GM18870 (cell line): ENCODE data around the gene ROR2.

Experiments used
- ATAC-seq: cut with Tn5 transposase; IDR thresholded peaks from one replicate; pipeline ENCODE4 v1.9.1; 2021; ENCODE audit warnings: moderate library complexity; ENCODE audit not compliant: unreplicated experiment

ROR2 gene

DNA sequence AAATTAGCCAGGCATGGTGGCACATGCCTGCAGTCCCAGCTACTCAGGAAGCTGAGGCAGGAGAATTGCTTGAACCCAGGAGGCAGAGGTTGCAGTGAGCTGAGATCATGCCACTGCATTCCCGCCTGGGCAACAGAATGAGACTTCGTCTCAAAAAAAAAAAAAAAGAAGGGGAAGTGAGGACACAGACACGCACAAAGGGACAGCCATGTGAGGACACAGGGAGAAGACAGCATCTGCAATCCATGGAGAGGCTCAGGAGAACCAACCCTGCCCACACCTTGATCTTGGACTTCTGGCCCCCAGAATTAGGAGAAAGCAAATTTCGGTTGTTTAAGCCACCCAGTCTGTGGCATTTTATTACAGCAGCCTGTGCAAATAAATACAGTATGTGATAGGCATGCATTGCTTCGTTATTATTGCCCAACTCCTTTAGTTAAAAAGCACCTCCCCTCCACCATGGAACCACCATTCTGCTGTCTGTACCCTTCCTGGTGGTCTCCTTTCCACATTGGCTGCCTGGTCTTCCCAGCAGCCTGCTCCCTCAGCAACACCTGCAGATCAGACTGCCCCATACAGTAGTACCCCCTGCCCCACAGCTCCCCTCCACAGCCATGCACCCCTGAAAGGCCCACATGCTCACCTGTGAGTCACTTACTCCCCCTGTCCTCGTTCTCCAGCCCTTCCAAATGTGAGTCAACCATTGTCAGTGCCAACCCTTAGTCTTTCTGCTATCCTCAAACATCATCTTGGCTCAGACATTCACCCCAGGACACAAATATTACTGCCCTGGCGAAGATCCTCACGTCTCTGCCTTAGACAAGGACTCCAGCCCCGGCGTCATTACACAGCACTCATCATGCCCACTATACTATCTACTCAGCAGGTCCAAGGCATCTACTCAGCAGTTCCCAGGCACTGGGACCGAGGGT lies 128.8 kb downstream of the ROR2 start:
- no peak for ATAC-seq

DNA sequence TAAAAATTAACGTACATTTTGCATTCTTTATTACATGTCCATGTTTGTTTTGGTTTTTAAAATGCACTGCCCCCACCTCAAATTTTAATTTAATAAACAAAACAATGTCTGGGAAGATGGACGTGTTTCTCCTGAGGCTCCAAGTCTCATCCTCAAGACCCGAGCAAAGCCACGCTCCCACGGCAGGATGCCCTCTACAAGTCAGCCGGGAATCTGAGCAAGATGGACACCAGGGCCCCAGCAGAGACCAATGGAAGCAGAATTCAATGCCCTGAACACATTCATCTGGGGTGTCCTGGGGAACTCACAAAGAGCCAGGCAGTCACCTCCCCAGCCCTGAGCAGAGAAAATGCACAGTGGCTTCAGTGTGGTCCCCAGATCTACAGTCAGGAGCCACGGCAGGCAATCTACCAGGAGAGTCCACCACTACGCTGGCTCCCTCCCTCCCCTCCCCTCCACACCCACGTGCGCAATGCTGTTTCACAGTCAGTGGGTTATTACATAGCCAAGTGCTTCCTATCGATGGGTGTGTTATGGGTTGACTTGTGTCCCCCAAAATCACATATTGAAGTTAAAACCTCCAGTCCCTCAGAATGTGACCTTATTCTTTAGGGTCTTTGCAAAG lies 129.8 kb downstream of the ROR2 start:
- no peak for ATAC-seq

DNA sequence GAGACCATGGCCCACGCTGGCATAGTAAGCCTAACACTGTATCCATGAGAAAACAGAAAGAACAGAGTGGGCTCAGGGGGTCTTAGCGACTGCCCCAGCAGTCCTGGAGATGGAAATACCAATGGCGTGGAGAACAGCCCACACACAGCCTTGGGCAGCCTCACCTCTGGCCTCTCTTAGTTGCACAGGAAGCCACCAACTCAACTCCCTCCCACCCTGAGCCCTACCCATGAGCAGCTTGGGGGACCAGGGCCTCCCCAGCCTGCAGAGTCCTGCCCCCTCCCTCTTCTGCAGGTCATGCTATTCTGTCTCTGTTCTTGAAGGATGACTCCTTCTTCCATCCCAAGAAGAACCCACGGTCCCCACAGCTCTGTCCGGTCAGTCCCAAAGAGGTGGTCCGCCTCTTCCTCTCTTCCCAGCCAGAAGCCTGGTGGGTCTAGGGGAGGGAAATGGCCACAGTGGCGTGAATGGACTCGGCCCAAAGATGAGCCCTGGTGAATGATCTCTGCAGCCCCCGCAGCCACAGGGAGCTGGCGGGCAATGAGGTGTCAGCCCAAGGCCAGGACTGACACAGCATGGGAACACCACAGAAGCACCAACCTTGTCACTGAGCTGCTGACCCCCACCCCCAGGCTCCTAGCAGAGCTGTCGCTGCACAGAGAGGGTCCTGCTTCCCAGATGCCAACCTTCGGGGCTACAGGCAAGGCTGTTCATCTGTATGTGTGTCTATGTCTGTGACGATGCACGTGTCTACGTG lies 131.2 kb downstream of the ROR2 start:
- ATAC-seq = no peak

DNA sequence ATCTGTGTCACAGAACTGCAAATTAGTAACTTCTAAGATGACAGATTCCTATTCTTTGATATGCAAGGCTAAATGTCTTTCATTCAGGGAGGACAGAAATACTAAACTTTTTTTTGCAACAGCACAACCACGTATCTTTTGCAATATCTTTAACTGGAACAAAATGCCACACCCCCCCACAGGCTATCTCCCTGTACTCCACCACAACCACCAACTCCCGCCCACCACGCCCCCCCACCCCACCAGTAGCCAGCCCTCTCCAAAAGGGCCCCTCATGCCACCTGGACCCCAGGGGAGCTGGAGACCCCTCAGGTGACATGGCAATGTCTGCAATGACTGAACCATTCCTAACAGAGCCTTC lies 131.8 kb downstream of the ROR2 start:
- no peak for ATAC-seq

DNA sequence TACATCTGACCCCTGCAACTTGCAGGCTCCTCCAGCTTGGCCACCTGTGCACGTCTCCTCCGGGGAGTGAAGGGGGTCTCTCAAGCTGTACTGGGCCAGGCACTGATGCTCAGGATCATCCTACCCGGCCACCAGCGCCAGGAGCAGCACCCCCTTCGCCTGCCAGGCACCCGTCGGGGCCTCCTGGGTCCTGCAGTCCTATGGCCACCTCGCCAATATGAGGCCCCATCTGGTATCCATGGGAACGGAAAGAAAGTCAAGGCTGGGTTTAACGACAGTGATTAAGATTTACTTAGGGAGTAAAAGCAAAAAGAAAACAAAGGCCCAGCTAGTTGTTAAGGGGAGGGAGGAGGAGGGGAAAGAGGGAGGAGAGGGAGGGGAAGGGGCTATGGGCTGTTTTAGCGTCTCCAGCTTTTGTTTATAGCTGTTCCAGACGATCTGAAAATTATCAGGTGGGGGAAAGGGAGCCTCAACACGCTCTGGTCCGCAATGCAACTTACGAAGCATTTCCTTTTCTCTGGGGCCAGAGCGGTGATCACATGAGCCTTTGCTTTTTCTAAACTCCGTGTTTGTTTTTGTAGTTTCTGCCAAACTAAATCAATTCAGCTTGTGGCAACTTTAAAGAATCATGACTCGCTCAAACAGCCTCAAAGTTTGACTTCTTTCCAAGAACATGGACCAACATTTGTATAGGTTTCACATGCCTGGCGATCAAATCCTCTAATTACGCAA lies 132.4 kb downstream of the ROR2 start:
- ATAC-seq = no peak

DNA sequence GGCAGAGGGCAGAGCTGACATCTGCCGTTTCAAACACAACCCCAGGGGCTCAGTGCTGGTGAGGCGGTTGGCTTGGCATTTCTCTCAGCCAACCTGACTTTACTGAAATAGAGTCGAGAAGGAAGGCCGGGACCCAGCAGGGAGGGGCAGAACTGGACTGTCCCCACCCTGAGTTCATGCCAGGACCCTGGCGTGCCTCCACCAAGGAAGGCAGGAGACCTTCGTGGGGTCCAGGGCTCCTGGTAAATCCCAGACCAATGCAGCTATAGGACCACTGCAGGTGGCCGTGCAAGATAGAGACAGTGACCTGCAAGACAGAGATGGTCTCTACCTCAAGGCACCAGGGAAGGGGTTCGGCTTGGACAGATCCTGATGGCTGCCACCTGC lies 132.9 kb downstream of the ROR2 start:
- no peak for ATAC-seq

DNA sequence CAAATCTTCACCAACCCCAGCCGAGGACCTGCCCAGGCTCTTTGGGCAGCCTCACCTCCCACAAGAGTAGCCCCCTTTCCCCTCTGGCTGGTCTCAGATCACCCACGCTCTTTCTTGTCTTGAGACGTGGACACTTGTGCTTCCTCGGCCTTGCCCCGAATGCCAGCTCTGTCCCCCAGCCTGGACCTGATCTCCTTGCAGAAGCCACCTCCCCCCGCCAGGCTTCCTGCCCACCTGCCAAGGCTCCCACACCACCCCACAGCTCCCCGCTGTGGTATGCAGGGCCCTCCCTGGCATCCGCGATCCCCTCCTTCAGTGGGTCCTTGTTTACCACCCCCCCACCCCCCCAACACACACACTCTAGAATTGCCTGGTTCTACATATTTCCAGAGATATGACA lies 133.7 kb downstream of the ROR2 start:
- ATAC-seq = no peak

DNA sequence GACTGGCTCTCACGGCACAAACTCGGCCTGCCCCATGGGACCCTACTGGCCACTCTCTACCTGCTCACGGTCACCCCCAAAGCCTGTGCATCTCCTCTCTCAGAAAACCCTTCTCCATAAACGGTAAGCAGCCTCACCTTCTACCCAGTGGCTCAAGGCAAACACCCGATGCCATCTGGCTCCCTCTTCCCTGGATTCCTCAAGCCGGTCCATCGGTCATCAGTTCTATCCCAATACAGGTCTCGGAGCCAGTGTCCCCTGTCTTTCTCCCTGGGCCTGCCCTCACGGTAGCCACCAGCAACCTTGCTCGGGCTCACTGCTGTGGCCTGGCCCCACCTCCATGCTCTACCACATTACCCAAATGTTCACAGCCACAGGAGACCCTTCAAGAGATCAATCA lies 134.1 kb downstream of the ROR2 start:
- ATAC-seq = no peak

DNA sequence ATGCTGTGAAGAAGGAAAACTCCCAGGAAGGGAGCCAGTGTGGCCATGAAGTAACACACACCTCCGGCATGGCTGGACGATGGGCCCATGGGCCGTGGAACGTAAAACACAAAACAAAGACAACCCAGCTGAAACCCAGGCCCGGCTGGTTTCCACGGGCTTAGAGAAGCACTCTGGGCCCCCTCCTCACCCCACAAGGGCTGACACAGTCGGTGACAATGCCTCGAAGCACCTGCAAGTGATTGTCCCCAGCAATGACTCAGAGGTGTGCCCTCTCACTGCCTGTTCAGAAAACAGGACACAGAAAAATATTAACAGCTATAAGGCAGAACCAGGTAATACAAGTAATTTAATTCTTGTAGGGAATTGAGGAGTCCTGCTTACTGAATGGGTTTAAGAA lies 135.3 kb downstream of the ROR2 start:
- no peak for ATAC-seq

DNA sequence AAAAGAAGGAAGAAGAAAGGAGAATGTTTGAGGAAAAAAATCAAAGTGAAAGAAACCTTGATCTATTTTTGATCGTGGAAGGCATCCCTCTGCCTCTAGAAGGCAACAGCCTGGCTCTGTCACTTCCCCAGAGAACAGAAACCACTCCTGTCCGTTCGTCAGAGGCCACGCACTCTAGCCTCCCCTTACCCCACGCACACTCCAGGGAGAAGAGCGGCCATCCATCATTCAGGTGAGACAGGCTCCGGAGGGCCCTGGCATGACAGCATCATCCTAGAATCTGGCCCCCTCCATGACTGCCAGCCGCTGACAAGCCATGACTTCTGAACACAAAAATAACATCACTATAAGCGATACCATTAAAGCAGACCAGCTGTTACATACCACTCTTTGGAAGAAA lies 135.8 kb downstream of the ROR2 start:
- ATAC-seq = no peak

DNA sequence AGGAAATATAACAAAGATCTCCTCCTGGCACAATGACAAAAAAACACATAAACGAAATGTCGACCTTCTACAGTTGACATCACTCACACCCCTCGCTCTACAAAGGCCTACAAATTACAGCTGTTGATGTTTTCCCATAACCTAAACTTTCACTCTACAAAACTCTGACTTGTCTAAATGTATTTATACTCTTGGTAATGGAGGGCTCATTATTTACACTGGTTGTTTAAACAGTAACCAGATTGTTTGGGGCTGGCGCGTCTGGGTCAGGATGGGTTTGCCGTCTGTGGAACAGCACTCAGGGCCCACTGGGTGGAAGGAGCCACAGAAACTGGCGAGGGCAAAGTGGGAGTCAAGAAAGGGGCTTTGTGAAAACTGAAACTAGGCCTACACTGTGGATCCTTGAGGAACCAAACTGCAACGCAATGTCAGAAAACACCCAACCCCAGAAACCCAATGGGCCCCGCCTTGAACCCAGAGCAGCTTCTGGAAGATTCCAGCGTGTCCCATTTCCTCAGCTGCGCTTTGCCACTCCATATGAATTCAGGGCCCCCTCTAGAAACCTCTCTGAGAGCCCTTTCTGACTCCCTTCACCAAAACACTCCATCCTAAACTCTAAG lies 136.7 kb downstream of the ROR2 start:
- ATAC-seq = no peak

DNA sequence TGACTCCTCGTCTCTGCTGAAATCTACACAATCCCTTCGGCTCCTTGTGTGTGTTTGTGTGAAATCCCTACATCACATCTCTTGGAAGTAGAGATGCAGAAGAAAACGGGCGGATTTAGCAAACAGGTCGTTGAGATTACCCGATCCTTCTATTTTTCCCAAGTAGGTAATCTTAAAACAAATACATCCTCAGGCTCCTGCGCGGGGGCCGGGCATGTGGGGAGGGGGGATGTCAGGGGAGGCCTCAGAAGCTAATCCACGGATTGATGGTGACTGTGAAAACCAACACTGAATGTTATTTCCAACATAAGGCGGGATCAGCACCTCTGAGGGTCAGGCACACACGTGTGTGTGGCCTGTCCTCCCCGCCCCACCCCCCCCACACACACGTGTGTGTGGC lies 137.8 kb downstream of the ROR2 start:
- ATAC-seq = no peak

DNA sequence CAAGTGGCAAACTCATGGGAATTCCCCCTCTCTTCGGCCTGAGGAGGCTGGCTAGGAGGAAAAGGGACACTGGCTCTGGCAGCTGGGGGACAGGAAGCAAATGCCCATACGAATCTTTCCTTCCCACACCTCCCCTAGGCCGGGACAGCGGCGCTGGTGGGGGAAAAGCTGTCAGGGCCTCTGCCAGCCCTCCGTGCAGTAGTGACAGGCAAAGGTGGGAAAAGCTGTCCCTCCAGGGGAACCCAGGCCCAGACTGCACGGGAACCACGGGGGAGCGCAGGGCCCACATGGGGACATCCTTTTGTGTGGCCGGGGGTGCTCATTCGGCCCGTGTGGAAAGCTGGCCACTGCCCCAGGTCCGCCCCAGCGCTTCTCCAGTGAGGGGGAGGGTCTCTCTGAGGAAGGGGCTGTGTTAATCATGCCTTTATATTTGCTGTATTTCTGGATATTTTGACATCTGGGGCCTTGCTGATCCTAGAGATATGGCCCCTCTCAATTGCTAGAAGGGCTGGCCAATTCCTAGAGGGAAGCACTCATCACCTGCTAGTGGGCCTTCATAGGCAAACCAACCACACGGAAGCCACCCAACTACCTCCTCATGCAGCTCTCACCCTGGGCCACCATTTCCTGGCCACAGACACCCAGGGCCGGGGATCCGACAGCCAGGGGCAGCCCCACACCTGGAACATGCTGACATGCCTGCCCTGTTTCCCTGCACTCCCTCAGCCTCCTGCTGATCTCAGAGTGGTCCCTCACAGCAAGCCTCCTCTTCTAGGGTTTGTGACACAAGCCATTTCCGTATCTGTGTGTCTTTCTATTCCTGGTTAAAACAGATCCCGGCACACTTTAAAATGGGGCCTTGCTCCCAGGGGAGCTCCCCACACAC lies 138.8 kb downstream of the ROR2 start:
- no peak for ATAC-seq

DNA sequence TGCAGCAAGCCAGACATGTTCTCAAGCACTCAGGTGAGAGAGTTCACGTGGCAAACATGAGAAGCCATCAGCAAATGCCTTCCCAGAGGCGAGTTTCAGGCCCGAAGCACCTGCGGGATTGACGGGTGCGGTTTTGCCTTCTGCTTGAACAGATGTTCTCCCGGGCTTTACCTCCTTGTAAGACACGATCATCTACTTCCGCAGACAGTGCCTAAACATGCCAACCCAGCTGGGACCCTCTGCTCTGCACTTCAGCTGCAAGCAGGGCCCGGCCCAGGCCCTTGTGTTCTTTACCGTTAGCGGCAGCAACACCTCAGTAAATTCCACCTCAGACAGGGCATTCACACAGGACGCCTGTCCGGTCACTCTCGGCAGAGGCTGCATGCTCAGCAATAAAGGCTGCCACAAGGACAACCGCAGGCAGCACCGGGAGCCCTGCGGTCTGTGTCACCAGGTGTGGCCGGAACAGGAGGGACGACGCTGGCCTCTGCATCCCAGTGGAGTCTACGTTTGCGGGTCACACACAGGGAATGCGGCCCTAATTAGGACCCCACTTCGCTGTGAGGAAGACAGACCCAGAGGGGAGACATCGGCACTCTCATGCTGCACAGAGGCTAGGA lies 139.6 kb downstream of the ROR2 start:
- no peak for ATAC-seq

DNA sequence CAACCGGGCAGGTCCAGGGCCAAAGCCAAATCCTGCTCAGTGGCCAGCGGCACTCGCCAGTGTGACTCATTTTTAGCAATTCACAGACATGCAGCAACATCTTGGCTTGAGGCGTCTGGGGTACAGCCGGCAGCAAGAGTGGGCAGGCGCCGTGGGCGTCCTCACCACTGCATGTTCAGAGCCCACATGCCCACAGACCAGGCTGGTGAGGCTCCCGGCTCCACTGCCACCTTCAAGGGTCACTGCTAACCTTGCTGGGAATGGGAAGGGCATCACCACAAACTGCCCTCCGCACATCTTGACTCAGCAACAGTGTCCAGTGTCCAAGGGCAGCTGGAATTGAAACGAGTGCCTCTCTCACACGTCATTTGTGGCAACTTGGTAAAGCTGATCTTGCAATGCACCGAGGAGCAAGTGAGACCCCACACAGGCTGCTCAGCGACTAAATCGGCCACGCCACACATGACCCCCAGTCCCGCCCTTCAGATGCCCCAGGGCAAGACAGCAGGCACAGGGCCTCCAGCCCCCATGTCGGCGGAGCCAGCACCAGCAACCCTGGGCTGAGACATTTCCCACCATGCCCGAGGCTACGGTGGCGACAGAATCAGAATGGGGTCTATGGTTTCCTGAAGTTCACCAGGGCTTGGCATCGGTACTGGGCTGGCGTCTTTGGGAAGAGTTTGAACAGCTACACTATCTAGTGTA lies 140.3 kb downstream of the ROR2 start:
- no peak for ATAC-seq

DNA sequence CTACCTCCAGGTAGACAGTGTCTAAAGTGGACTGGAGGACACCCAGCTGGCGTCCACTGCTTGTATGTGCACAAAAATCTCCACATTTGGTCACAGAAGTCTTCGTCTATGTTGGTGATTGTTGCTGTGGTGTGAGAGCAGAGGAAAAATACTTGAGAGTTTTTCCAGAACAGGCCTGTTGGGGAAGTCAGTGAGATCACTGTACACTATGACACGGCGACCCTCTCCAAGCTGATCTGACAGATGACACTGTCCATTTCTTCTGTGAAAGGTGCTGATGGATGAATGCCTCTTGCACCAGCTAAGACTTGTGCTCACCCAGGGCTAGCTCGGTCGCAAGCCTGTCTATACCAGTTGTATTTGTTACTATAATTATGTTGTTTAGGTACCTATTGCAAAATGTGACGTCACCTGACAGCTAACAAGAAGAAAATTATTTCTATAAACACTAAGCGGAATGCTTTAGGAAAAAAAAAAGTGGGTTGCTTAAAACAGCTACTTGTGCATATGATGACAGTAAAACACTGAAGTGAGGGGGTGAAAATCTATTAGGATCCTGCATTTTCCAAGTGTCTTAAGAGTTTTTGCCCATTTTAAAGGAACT lies 142.3 kb downstream of the ROR2 start:
- no peak for ATAC-seq

DNA sequence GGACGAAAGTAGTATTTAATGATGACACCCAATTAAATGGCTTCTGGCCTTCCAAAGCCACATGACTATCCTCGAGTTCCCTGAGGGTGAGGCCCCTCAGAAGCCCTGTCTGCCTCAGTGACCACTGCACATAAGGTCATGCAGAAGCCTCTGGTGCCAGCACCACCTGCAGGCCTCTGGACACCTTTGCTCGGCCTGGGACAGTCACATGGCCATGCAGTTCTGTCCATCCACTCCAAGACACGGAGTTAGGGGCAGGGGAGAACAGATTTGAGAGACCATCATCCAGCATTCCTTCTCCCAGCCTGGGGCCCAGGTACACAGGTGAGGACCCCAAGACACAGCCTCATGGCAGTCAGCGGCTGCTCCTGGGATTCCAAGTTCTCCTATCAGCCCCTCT lies 145.0 kb downstream of the ROR2 start:
- ATAC-seq = no peak

DNA sequence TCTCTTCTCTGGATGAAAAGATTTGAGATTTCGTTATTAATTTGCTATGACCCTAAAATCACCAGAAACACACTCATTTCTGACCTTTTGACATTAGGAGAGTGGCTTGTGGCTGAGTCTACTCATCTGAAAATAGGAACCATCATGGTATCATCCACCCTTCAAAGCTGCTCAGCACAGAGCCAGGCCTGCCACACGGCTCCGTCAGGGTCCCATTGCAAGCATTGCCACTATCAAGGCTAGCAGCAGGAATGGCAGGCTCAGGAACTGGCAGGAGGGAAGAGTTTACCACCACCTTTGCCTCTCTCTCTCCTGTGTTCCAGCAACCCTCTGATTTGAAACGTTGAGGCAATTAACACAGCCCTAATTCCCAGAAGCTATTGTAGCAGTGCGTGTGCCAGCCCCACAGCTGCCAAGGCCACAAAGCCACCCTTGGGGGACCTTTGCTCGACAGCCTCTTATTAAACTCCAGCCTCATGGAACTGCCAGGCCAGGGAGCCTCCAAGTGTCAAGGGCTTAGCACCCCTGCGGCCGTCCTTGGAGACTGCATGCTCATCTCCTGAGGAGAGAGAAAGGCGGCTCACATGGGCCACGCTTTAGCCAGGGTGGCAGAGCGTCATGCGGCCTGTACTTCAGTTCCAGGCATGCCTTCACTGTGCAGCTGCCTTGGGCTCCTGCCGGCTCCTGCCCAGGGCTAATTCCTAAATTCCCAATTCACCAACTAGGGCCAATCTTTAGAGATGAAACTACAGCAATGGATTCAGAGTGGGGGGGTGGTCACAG lies 145.9 kb downstream of the ROR2 start:
- no peak for ATAC-seq
